PC-3 (cell line): ENCODE data around the gene MAST4. TPM values are rescaled to one million over a fixed set of nuclear protein-coding genes. Genes with fewer than 3 reads are reported as not detected.

Experiments
- ATAC-seq: fragments of 200-7000 bp; cut with Tn5 transposase; 2 replicates; pipeline ENCODE4 v1.9.1; 2020; ENCODE audit warnings: mild to moderate bottlenecking, moderate library complexity
- BruUV-seq: library from RNA; stranded (reverse); fragments of 400-500 nt; replicated peaks from 2 replicates; lab custom pipeline; 2021; lab: Mats Ljungman, UMichigan
- CTCF ChIA-PET: fragments of 300-600 bp; sonication (Branson Sonifier 250); formaldehyde crosslinking; loops from one replicate; lab custom pipeline; 2022; ENCODE audit warnings: antibody characterized with exemption; lab: Charles Lee
- POLR2A ChIA-PET: fragments of 300-600 bp; sonication (Branson Sonifier 250); formaldehyde crosslinking; loops from one replicate; lab custom pipeline; 2022; ENCODE audit warnings: antibody characterized with exemption; ENCODE audit not compliant: unreplicated experiment; lab: Charles Lee
- DNase-seq: peaks from one replicate; pipeline ENCODE4 v3.0.0-alpha.2; 2015
- H2AFZ ChIP-seq: fragments of 300-600 bp; sonication (generic); 2 replicates; pipeline ENCODE4 v1.6.0; 2016; ENCODE audit warnings: antibody characterized with exemption, low read length
- H3F3A ChIP-seq: fragments of 300-600 bp; sonication (generic); one replicate; pipeline ENCODE4 v1.6.0; 2017; ENCODE audit warnings: antibody characterized with exemption, low read length, control low read depth, mild to moderate bottlenecking; ENCODE audit not compliant: unreplicated experiment
- H3K27ac ChIP-seq: fragments of 300-600 bp; sonication (generic); 2 replicates; pipeline ENCODE4 v1.5.1; 2016; ENCODE audit warnings: mild to moderate bottlenecking, low read length
- H3K27me3 ChIP-seq: fragments of 300-600 bp; sonication (generic); 2 replicates; pipeline ENCODE4 v1.6.1; 2016; ENCODE audit warnings: low read length, mixed read lengths
- H3K36me3 ChIP-seq: fragments of 300-600 bp; sonication (generic); 2 replicates; pipeline ENCODE4 v1.6.1; 2016; ENCODE audit warnings: low read depth, mixed run types, low read length, mixed read lengths
- H3K4me1 ChIP-seq: fragments of 300-600 bp; sonication (generic); 2 replicates; pipeline ENCODE4 v1.5.1; 2016; ENCODE audit warnings: low read length; ENCODE audit not compliant: insufficient read depth
- H3K4me2 ChIP-seq: fragments of 300-600 bp; sonication (generic); 2 replicates; pipeline ENCODE4 v1.6.0; 2016; ENCODE audit warnings: low read length
- H3K4me3 ChIP-seq: fragments of 300-600 bp; sonication (generic); 2 replicates; pipeline ENCODE4 v1.5.1; 2016; ENCODE audit warnings: mild to moderate bottlenecking, low read length, mixed read lengths
- H3K79me2 ChIP-seq: fragments of 300-600 bp; sonication (generic); 2 replicates; pipeline ENCODE4 v1.6.1; 2017; ENCODE audit warnings: low read length, mixed read lengths
- H3K9ac ChIP-seq: fragments of 300-600 bp; sonication (generic); 2 replicates; pipeline ENCODE4 v1.6.0; 2016; ENCODE audit warnings: mild to moderate bottlenecking, low read length
- H3K9me2 ChIP-seq: fragments of 300-600 bp; sonication (generic); replicated peaks from 2 replicates; pipeline ENCODE4 v1.6.1; 2016; ENCODE audit warnings: mixed run types, low read length, mixed read lengths
- H3K9me3 ChIP-seq: fragments of 300-600 bp; sonication (generic); 2 replicates; pipeline ENCODE4 v1.6.1; 2016; ENCODE audit warnings: low read length, mixed read lengths
- H4K20me1 ChIP-seq: fragments of 300-600 bp; sonication (generic); 2 replicates; pipeline ENCODE4 v1.6.1; 2016; ENCODE audit warnings: low read length, mixed read lengths
- EZH2 ChIP-seq: fragments of 300-600 bp; sonication (generic); IDR thresholded peaks from one replicate; pipeline ENCODE4 v1.6.1; 2017; ENCODE audit warnings: antibody characterized with exemption, mild to moderate bottlenecking, low read length; ENCODE audit not compliant: unreplicated experiment
- EZH2phosphoT487 ChIP-seq: fragments of 300-600 bp; sonication (generic); IDR thresholded peaks from 2 replicates; pipeline ENCODE4 v1.6.1; 2018; ENCODE audit warnings: mild to moderate bottlenecking, antibody characterized with exemption, low read length, borderline replicate concordance
- intact Hi-C: fragments of 100-400 bp; cut with micrococcal nuclease; formaldehyde crosslinking; loops from 2 replicates; pipeline ENCODE4 v1.9.0; 2023
- total RNA-seq: library from RNA; depleted of rRNA; stranded (reverse); fragments of >200 nt; gene quantifications from 2 replicates; pipeline ENCODE4 v1.2.3, GENCODE V29; 2014
- TF ChIP-seq, protein P1 (sequence below): fragments of 300-600 bp; sonication (generic); conservative IDR thresholded peaks from 2 replicates; pipeline ENCODE4 v1.5.1; 2017; ENCODE audit warnings: antibody characterized with exemption, low read depth, mild to moderate bottlenecking, low read length

The MAST4 gene
- total RNA-seq, 1 experiment from 2014 or later = 7.9 TPM

- BruUV-seq = no TSS peak
- no peaks in the 10 kb centered on the region for H3K9me2 ChIP-seq
- ATAC-seq (peak; percentile 27), DNase-seq (peak; percentile 24)
- H3K27ac ChIP-seq = peak overlapping the region; percentile 77
- H3K9me3 ChIP-seq = no peaks in the 10 kb centered on the region
- CTCF ChIA-PET = no interaction called here
- H2AFZ ChIP-seq = peak overlapping the region; percentile 67
- H3K9ac ChIP-seq = peak overlapping the region; percentile 69
- no peaks in the 10 kb centered on the region for H4K20me1 ChIP-seq
- no peak overlapping the region for H3K4me3 ChIP-seq
- H3K4me2 ChIP-seq = 0 out of 2 replicates have a peak overlapping the region, but pooled peaks have one; percentile 48
- H3K36me3 ChIP-seq = peaks cover 12% of the 10 kb centered on the region; the same call in 1 of the 2 replicates
- no peaks in the 10 kb centered on the region for H3K79me2 ChIP-seq
- TF ChIP-seq EZH2phosphoT487 (no peak), EZH2 (no peak)
- TF ChIP-seq, protein P1, sequence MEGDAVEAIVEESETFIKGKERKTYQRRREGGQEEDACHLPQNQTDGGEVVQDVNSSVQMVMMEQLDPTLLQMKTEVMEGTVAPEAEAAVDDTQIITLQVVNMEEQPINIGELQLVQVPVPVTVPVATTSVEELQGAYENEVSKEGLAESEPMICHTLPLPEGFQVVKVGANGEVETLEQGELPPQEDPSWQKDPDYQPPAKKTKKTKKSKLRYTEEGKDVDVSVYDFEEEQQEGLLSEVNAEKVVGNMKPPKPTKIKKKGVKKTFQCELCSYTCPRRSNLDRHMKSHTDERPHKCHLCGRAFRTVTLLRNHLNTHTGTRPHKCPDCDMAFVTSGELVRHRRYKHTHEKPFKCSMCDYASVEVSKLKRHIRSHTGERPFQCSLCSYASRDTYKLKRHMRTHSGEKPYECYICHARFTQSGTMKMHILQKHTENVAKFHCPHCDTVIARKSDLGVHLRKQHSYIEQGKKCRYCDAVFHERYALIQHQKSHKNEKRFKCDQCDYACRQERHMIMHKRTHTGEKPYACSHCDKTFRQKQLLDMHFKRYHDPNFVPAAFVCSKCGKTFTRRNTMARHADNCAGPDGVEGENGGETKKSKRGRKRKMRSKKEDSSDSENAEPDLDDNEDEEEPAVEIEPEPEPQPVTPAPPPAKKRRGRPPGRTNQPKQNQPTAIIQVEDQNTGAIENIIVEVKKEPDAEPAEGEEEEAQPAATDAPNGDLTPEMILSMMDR = no peak
- no peaks in the 10 kb centered on the region for H3K27me3 ChIP-seq
- H3F3A ChIP-seq = no peaks in the 10 kb centered on the region
- peaks cover 23% of the 10 kb centered on the region for H3K4me1 ChIP-seq
- POLR2A ChIA-PET = no interaction called here
- intact Hi-C loops = no loop called here
Measured at GRCh38 chr5:67166460-67167285, 570.5 kb downstream of the MAST4 start.

GRCh38 chr5:67168069-67168468 is 571.9 kb downstream of the MAST4 start:
- H3F3A ChIP-seq = no peaks in the 10 kb centered on the region
- BruUV-seq = no TSS peak

More at GRCh38 chr5:67168069-67168468, 571.9 kb downstream of the MAST4 start:
- Histone ChIP-seq H3K4me3 (no peak overlapping the region), H3K4me1 (peaks cover 13% of the 10 kb centered on the region), H3K9me2 (no peaks in the 10 kb centered on the region), H3K9me3 (no peaks in the 10 kb centered on the region), H2AFZ (no peak overlapping the region), H3K79me2 (no peaks in the 10 kb centered on the region), H3K9ac (no peak overlapping the region), H3K27me3 (no peaks in the 10 kb centered on the region), H3K4me2 (no peak overlapping the region), H3K27ac (no peak overlapping the region), H4K20me1 (no peaks in the 10 kb centered on the region), H3K36me3 (peaks cover 7% of the 10 kb centered on the region; the same call in 1 of the 2 replicates)
- POLR2A ChIA-PET = no interaction called here
- DNase-seq (no peak), ATAC-seq (no peak)
- CTCF ChIA-PET = no interaction called here
- intact Hi-C loops = no loop called here
- TF ChIP-seq EZH2phosphoT487 = no peak
- TF ChIP-seq, protein P1 = no peak
